Muscle of back (tissue), 11 donors: ENCODE measurements around the gene VPS35. TPM values are rescaled to one million over a fixed set of nuclear protein-coding genes. Genes with fewer than 3 reads are reported as not detected.
A peak's percentile ranks its signal among the peaks of the same experiment; 100 is the strongest.

Experiments used
- DNase-seq, 3 donors: peaks; one replicate each; pipeline versions ENCODE4 v3.0.0 to v3.0.0-alpha.2; 2013
- polyA plus RNA-seq, 10 donors: library from polyadenylated mRNA; unstranded; fragments of 120-200 nt; gene quantifications; one replicate each; pipeline ENCODE4 v1.2.1, GENCODE V29; 2013; ENCODE audit not compliant: insufficient read length in 10 of 10

The VPS35 gene
- polyA plus RNA-seq, 10 donors, result 77.8 to 94.7 (median 85.6) TPM

GRCh38 chr16:46620266-46621005 lies 68.5 kb downstream of the VPS35 start:
- peak in 1 of 3 donors; percentile 25 for DNase-seq

GRCh38 chr16:46618516-46618915 lies 70.5 kb downstream of the VPS35 start:
- no peak for DNase-seq

GRCh38 chr16:46614006-46614405 lies 75.0 kb downstream of the VPS35 start:
- no peak for DNase-seq

GRCh38 chr16:46613352-46613751 lies 75.6 kb downstream of the VPS35 start:
- DNase-seq, result no peak

- no peak for DNase-seq
Measured at GRCh38 chr16:46612121-46612520, 76.9 kb downstream of the VPS35 start.

GRCh38 chr16:46607529-46607928 lies 81.4 kb downstream of the VPS35 start:
- peak; percentile 35 to 50 (median 45) for DNase-seq

GRCh38 chr16:46606231-46606630 lies 82.7 kb downstream of the VPS35 start:
- no peak for DNase-seq

Other genes with a start within 250 kb of the VPS35 start
- 10 to 100 TPM in 3 of 10 donors, 1 to 10 TPM in 7; 6.2 to 11.7 (median 9.0) TPM for gene SHCBP1, start 67.8 kb downstream of the VPS35 start, polyA plus RNA-seq
- 10 to 100 TPM in 7 of 10 donors, 1 to 10 TPM in 3; 7.0 to 17.7 (median 10.9) TPM for gene ORC6, start 481 bp upstream of the VPS35 start, polyA plus RNA-seq
- 10 to 100 TPM in 5 of 10 donors, 1 to 10 TPM in 5; 4.6 to 17.9 (median 10.1) TPM for gene MYLK3, start 59.2 kb upstream of the VPS35 start, polyA plus RNA-seq
- gene C16orf87, start 142.0 kb upstream of the VPS35 start, polyA plus RNA-seq, result 10 to 100 TPM; 21.1 to 33.2 (median 25.4) TPM
- 10 to 100 TPM; 17.2 to 35.4 (median 30.8) TPM for gene GPT2, start 195.2 kb upstream of the VPS35 start, polyA plus RNA-seq